HG02840 (cell line): ENCODE measurements around the gene KLRG1.
A peak's percentile ranks its signal among the peaks of the same experiment; 100 is the strongest.

Experiments used
- ATAC-seq: cut with Tn5 transposase; IDR thresholded peaks from one replicate; pipeline ENCODE4 v1.9.1; 2021; ENCODE audit warnings: mild to moderate bottlenecking, moderate library complexity, moderate number of reproducible peaks; ENCODE audit not compliant: unreplicated experiment, low FRiP score

KLRG1 gene

GRCh38 chr12:8980137-8980536, 9.2 kb upstream of the KLRG1 start:
- ATAC-seq = no peak

DNA sequence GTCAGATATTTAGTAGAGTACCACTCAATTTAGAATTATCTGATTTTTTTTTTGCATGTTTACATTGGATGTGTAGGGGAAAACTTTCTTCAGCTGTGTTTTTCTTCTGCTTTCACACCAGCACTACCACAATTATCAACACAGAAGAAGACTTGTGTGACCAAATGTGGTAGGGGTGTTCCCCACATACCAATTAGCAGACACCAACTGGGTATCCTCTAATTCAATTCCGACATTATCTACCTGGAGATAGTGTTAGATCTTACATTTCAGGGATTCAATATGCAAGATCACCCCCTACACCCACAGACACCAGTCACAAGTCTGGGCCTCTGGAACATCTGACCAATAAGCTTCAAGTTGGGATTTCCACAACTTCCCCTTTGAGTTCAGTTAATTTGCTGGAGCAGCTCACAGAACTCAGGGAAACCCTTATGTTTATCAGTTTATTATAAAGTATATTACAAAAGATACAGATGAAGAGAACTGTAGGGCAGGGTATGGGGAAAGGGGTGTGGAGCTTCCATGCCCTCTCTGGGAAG, 4.1 kb upstream of the KLRG1 start:
- no peak for ATAC-seq

DNA sequence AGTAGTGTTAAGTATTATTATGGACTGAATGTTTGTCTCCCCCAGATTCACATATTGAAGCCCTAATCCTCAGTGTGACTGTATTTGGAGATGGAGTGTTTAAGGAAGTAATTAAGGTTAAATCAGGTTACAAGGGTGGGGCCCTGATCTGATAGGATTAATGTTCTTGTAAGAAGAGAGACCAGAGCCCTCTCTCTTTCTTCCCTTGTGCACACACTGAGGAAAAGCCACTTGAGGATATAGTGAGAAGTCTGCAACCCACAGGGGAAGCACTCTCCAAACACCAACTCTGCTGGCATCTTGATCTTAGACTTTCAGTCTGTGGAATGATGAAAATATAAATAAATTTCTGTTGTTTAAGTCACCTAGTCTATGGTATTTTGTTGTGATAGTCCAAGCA, 2.2 kb upstream of the KLRG1 start:
- no peak for ATAC-seq

DNA sequence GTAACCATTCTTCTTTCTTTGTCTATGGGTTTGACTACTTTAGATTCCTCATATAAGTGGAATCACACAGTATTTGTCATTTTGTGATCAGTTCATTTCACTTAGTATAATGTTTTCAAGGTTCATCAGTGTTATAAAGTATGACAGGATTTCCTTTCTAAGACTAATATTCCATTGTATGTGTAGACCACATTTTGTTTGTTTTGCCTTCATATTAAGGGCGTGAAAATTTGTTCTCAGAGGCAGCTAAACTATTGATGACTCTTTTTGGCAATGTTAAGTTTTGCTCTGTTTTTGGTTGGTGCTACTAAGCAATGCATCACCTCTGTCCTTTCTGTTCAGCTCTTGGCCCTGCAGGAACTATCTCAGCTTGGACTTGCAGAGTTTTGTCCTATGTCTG, 1.7 kb upstream of the KLRG1 start:
- no peak for ATAC-seq

GRCh38 chr12:8991371-8992345, 2.3 kb downstream of the KLRG1 start:
- no peak for ATAC-seq

DNA sequence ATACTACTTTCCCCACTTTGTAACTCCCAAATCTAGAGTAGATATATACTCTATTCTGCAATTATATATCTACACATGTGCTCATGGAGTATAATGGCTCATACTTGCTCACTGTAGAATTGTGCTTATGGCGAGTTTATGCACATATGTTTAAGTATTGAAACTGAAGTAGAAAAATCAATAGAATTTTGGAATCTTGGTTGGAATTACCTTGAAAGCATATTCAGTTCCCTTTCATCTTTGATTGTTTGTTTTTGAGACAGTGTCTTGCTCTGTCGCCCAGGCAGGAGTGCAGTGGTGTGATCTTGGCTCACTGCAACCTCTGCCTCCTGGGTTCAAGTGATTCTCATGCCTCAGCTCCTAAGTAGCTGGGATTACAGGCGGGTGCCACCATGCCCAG, 4.5 kb downstream of the KLRG1 start:
- ATAC-seq = no peak

GRCh38 chr12:8995021-8995775, 5.9 kb downstream of the KLRG1 start:
- ATAC-seq = no peak

DNA sequence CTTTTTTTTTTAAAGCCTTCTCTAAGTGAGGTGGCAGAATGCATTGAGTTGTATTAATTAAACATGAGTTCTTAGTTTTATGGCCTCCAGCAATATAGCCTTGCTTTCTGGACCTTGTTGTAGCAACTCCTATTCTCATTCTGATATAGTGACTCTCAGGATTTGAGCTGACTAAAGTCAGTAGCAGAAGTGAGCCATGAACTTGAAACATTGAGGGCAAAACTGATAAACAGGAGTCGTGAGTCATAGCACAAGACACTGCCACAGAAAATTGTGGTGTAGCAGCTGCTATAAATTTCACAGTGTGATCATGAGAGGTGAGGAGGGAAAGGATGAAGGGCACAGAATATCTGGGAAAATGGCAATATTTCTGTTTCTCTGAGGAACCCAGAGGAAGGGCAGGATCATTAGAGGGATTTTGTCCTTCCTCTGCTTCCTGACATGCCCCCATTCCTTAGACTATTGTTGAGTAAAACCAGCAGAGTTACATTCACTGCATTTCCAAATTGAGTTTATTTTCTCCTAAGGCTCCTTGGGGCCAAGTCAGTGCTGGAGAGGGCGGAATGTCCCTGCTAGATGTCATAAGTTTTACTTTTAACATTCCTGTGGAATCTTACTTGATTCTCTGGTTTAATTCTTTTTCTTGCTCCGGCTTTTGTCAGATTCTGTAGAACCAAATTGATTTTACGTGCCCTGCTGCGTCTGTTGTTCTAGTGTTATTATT, 7.5 kb downstream of the KLRG1 start:
- ATAC-seq = peak; percentile 86

- ATAC-seq = no peak
Measured at GRCh38 chr12:9001233-9001632, 11.9 kb downstream of the KLRG1 start.

- ATAC-seq = no peak
Measured at GRCh38 chr12:9002335-9002734, 13.0 kb downstream of the KLRG1 start.

DNA sequence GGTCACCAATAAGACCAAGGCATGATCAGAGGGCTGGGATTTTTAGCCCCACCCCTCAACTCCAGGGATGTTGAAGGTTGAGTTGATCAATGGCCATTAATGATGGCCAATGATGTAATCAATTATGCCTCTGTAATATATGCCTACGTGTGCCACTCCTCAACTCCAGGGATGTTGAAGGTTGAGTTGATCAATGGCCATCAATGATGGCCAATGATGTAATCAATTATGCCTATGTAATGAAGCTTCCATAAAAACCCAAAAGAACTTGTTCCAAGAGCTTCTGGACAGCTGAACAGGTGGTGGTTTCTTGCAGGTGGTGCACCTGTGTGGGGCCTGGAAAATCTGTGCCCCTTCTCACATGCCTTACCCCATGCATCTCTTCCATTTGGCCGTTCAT, 33.2 kb downstream of the KLRG1 start:
- ATAC-seq = no peak

GRCh38 chr12:9024512-9024911, 35.2 kb downstream of the KLRG1 start:
- no peak for ATAC-seq

- ATAC-seq = no peak
Measured at GRCh38 chr12:9027161-9028059, 38.1 kb downstream of the KLRG1 start.

DNA sequence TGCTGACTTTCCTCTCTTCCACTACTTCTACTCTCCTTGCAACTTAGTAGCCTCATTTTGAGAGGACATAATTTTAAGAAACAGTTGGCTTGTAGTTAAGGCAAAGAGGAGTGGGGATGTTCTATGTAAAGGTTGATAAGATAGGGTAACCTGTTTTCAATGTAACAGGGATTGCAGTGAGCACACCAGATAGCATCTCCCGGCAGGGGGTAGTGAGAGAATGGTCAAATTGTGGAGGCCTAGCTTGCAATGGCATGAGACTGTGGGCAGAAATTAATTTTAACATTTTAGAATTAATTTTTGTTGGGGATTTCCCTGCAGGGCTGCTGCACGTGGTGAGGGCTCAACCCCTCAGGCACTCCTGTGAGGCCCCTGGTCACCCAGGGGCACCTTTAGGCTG, 41.4 kb downstream of the KLRG1 start:
- ATAC-seq = no peak

DNA sequence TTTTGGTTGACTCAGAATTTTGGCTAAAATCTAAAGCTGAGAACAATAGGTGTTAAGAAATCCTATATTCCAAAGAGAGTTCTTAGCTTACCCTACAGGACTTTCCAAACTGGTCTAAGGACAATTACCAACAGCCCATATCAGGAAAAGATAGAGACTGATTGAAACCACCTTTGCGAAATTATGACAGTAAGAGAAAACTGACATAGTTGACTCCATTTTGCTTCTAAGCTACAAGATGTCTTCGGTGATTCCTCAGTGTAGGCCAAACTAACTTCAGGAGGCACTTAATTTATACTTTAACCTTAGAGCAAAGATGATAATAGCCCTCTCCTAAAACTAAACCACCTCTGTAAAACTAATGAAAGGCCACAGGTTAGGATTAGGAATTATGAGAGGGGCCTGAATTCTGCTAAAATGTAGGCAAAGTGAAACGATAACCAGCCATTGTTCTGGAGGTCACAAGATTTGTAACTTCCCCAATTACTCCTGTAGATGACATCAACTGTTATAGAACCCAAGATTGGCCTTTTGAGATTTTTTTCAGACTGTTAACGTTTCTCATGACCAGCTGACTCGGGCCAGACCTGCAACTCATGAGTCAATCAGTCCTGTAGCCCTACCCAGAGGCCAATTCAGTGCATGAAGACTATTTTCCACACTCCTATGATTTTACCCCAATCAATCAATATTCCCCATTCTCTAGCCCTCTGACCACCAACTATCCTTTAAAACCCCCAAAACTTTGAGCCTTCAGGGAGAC, 43.0 kb downstream of the KLRG1 start:
- ATAC-seq = no peak

DNA sequence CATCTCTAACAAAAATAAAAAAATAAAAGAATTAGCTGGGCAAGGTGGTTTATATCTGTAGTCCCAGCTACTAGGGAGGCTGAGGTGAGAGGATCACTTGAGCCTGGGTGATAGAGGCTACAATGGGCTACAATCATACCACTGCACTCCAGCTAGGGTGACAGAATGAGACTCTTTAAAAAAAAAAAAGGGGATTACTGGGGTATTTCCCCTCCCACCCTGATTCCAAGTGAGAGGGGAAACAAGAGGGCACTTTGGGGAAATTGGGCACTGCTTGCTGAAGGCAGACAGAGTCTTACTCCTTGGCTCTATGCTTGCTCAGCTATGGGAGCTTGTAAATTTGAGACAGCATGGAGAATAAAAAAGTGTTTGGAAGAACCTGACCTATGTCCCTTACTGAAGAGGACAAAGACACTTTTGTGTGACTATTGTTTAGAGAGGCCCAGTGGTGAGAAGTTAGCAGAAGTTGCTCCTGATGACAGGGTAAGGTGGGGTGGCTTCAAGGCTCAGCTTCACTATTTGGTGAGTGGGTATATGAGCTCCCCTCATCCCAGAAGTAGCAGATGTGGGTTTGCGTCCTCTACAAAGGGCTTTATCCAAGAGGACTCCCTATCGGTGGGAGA, 44.0 kb downstream of the KLRG1 start:
- ATAC-seq = no peak

DNA sequence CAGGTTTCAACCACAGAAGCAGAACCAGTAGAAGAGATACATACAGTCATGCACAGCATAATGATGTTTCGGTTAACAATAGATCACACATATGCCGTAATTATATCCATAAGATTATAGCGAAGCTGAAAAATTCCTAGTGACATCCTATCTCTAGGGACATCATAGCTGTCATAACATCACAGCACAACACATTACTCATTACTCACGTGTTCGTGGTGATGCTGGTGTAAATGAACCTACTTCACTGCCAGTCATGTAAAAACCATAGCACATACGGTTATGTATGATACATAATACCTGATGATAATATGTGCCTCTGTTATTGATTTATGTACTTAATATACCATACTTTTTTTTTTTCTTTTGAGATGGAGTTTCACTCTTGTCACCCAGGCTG, 44.7 kb downstream of the KLRG1 start:
- ATAC-seq = no peak

- ATAC-seq = no peak
Measured at GRCh38 chr12:9036227-9036626, 46.9 kb downstream of the KLRG1 start.

DNA sequence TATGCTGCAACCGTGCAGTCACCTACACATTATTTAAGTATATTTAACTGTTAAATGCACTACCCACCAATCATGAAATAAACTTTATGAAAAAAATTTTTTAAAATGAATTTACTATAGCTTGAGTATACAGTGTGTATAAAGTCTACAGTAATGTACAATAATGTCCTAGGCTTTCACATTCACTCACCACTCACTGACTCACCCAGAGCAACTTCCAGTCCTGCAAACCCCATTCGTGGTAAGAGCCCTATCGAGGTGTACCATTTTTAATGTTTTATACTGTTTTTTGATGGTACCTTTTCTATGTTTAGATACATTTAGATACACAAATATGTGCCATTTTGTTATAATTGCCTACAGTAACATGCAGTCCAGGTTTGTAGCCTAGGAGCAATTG, 48.1 kb downstream of the KLRG1 start:
- ATAC-seq = no peak
